GM19395 (cell line): ENCODE results near the gene POLR2B.
"Not testable (repeated sequence)": the region's sequence is repeated elsewhere in the genome, so short reads cannot be mapped to it uniquely, and the experiment has no call there.

ENCODE experiments used
- ATAC-seq: cut with Tn5 transposase; IDR thresholded peaks from one replicate; pipeline ENCODE4 v1.9.1; 2021; ENCODE audit warnings: mild to moderate bottlenecking, moderate library complexity; ENCODE audit not compliant: unreplicated experiment

POLR2B gene

DNA sequence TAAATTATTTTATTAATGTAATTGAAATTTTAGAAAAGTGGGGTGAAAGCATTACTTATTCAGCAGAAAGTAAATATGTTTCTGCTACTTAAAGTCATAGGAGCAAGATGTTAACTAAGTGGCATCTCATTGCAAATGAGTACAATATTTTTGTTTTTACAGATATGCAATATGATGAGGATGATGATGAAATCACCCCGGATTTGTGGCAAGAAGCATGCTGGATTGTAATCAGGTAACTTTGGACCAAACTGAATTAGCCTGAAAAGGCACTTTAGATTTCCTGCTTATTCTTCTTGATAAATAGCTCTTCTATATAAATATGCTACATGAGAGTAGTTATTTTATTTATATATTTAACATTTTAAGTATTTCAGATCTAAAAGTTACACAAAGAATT, 7.5 kb downstream of the POLR2B start:
- ATAC-seq: no peak

DNA sequence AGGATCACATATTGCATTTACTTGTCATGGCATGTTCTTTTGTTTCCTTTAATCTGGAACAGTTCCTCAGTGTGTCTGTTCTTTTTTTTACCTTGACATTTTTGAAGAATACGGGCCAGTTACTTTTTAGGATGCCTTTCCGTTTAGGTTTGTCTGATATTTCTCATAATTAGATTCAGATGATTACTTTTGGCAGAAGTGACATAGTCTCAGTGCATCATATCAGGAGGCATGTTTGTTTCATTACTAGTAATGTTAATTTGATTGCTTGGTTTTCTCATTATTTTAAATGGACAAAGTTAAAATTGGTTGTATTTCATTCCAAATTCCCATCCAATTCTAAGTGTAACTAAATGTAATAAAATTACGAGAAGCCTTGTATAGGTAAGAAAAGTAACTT, 8.3 kb downstream of the POLR2B start:
- no peak for ATAC-seq

DNA sequence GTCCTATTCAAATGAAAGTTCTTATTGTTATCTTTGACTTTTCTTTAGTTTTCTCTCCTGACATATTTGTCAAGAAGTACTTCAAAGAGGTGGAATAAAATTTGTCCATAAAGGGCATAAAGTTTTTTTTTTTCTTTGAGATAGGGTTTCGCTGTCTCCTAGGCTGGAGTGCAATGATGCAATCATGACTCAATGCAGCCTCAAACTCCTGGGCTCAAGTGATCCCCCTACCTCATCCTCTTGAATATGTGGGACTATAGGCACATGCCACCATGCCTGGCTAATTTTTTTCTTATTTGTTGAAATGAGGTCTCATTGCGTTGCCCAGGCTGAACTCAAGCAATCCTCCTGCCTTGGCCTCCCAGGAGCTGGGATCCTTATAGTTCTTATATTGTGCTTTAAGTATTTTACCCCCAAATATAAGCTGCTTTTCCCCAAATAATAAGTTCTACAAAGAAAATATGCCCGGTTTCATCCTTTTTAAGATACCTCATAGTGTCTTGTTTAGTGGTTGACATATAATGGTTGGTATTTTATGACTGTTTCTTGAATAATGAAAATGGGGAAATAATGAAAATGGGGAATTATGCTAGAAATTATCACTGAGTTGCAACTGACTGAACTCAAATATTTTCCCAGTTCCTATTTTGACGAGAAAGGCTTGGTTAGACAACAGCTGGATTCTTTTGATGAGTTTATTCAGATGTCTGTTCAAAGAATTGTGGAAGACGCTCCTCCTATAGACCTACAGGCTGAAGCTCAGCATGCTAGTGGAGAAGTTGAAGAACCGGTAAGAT, 11.6 kb downstream of the POLR2B start:
- no peak for ATAC-seq

DNA sequence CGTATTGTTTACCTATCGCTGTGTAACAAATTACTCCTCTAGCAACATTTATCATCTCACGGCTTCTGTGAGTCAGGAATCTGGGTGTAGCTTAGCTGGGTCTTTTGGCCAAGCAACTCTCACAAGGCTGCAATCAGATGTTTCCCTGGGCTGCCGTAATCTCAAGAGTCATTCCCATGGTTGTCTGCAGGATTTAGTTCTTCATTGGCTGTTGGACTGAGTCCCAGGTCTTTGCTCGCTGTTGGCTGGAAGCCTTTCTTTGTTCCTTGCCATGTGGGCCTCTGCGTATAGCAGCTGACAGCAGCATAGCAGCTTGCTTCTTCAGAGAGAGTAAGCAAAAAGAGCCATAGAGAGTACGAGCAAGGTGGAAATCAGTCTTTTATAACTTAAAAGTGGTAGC, 16.8 kb downstream of the POLR2B start:
- ATAC-seq: no peak

DNA sequence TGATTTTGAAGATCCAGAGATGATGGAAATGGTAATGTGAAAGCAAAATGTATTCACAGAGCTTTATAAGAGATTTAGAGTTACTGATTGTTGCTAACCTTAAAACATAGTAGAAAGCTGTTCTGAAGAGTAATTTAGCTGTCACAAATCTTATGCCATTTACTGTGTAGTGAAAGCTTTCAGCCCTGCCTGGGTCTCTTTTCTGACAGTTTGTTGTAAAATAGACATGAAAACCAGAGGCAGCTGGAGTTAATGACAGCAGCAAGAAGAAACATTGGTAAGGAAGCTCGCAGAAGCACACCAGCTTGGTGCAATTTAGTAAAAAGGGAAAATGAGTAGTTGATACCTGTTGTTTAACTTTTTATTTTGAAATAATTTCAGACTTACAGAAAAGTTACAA, 21.1 kb downstream of the POLR2B start:
- no peak for ATAC-seq

DNA sequence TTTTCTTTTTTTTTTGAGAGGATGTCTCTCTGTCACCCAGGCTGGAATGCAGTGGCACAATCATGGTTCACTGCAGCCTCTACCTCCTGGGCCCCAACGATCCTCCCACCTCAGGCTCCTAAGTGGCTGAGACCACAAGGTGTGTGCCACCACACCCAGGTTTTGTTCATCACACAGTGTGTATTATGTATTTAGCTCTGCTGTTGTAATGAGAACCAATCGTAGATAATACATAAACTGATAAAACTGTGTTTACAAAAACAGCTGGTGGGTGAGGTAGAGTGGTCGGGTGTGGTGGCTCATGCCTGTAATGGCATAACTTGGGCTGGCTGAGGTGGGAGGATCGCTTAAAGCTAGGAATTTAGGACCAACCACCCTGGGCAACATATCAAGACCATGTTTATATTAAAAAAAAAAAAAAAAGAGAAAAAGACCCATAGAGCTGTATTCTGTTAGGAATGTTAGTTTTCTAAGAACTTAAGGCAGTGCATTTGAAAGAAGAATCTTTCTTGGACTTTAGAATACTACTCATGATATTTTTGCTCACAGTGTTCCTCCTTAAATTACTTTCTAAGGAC, 34.9 kb downstream of the POLR2B start:
- ATAC-seq: no peak

DNA sequence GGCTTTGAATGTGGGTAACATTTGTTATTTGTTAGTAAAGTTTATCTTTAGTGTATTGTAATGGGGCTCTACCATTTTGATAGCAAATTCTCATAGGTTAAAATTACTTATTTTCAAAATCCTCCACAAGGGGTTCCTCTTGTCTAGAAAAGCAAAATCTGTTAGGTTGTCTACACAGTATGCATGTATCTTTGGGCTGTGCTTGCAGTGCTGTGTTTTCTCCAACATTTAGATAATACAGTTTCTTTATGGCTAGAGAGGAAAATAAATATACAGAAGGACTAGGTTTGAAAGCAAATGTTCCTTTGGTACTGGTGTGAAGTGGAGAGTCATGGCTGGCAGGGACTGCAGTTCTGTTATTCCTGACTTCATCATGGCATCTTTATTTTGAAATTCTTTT, 40.3 kb downstream of the POLR2B start:
- ATAC-seq: no peak

DNA sequence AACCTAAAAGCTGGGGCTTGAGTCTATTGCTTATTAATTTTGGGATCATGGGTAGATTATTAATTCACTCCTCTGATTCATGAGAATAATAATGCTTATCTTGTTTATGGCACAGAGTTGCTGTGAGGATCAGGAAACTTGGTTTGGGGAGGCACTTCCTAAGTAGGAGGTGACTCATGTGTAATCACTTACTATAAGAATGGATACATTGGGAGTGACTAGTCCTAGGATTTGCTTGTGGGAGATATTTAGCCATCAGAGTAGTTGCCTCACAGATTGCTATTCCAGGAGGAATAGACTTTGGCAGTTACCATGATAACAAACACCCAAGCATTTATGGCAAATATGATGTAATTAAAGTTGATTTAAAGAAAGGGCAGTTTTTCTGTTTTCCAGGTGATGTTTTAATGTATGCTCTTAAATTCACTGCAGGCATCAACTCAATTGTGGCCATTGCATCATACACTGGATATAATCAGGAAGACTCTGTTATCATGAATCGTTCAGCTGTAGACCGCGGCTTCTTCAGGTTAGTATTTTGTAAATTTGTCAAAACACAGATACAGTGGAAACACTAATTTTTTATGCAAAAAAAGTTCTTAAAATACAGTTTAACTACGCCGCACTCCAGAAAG, 41.9 kb downstream of the POLR2B start:
- ATAC-seq: no peak

DNA sequence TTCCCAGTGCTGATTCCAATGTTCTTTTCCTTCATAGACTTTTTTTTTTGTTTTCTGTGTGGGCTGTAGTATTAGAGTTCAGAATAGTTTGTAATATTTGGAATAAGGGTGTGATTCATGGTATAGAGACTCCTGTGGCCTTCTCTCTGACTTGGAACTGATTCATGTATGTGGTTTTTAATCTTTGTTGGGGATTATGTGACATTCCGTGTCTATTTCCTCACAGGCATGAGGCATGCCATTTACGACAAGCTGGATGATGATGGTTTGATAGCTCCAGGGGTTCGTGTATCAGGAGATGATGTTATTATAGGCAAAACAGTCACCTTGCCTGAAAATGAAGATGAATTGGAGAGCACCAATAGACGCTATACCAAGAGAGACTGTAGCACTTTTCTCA, 44.4 kb downstream of the POLR2B start:
- no peak for ATAC-seq

DNA sequence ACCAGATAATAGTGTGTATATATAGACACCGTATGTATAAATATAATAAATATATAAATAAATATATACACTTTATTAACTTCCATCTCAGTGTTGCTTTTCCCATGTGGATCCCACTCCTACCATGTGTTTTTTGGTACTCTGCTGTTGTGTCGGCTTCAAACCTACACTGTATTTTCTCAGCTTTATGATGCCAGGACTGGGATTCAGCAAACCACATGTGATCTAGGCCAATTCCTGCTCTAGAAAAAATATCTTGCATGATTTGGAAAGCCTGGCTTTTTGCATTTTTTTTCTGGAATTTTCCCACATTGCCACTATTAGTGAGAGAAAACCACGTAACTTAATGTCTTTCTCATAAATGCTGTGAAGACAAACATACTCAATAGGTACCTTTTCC, 55.8 kb downstream of the POLR2B start:
- no peak for ATAC-seq

DNA sequence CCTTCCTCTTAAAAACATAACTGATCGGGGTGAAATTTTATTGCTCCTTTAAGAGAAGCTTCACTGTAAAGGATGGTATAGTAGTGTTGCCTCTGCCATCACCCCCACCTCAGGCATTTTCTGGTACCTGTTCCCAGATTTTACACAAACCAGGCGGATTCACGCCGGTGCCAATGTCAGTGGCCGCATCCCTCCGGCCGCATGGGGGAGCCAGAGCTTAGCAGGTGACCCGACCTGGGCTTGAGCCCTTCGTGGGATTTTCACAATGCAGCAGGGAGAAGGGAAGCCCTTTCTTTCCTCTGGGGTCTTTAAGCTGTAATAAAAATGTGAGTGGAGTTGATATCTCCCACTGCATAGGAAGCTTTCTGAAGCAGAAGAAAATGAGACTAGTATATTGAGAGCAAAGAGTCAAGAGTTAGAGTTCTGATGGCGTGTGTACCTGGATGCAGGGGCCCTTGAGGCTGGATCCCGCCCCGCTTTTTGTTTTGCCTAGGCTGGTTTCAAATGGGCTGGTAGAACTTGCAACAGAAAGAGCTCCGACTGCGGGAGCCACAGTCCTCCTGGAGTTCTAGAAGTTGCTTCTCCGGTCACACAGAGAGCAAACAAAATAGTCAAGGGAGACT, 59.4 kb downstream of the POLR2B start:
- peak; percentile 56 for ATAC-seq

DNA sequence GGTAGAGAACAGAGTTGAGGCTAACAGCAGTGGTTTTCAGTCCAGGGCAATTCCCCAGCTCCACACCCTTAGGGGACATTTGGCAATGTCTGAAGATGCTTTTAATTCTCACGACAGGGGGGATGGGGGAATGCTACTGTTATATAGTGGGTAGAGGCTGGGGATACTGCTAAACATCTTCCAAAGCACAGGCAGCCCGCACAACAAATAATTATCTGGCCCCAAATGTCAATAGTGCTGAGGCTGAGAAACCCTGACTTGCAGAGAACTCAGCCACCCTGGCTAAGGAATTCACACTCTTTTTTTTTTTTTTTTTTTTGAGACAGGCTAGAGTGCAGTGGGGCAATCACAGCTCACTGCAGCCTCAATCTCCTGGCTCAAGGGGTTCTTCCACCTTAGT, 60.6 kb downstream of the POLR2B start:
- no peak for ATAC-seq

DNA sequence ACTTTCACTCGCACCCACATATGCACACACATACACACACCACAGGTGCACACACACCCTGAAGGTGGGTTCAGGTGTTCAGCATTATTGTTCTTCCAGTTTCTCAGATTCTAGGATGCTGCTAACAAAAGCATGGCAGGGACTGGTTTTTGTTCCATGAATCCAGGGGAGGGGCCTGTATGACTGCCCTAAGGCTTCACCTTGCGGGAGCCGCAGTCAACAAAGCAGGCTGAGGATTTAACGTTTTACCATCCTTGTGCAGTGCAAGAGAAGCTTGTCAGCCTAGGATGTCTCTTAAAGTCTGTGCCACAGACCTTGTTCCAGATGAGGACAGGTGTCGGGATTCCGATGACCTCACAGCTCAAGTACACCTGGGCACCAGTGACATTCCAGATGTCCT, 61.8 kb downstream of the POLR2B start:
- no peak for ATAC-seq

DNA sequence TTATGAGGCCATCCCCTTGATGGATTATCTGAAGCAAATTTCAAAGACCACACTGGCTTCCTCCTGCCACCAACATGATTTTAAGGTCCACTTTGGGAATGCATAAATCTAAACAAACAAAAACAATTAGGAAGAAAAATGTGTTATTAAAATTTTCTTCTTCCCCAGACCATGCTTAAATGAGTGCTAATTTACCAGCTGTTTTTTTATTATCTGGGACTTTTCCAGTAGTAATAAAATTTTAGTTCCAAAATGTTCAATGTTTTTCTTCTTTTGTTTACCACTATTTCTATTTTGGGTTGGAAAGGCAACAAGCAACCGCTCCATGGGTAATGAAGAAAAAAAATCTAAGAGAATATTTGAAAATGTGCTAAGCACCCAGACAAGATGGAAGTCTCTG, 62.3 kb downstream of the POLR2B start:
- ATAC-seq: no peak

DNA sequence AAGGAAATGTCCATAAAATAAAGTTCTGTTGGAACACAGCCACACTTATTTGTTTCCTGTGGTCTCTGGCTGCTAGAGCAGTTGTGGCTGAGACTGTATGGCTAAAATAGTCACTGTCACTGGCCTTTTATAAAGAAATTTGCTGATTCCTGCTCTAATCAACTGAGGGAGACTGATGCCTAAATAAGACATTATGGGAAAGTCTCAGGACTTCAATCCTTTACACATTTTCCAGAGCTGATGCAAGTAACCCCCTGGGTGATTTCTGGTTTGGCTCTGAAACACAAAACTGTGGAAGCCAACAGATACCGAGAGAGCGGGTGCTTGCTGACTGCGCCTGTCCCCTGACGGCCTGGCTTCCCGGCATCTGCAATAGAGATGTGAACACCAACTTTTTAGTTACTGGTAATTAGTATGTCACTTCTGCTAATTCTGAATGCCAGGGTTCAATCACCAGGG, 64.0 kb downstream of the POLR2B start:
- no peak for ATAC-seq

DNA sequence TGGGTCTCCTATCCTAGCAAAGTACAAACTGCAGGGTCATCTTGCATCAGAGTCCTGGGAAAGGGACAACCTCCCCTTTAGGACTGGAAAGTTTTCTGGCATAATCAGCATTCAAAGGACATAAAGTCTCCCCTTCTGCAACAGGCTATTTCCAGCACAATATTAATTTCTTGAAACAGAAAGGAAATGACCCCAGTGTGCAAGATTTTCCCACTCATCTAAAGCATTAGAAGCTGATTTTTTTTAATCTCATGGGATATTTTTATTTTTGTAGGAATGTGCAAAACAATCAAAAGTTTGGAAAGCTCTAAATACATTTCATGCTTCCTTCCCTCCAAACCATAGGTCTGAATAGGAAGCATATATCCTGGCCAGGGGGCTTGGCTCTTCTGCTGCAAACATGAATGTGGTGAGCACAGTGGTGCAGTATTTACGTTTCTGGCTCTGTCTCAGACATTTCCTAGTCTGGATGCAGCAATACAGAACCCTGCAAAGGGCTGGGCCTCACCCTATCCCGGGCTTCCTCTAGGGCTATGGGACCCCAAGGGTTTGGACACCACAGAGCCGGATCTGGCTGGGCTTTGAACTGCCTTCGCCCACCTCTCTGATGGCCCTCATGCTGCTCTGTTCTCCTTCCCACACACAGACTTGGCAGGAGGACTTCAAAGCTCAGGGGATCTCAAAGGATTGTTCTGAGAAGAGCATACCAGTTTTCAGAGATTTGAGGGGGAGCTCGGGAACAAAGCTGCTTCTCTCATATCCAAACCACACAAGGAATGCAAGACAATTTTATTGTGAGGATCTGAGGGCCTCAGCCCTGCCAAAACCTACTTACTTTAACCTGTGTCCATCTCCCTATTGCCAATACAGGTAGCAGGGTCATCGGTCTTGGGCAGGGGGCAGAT, 64.9 kb downstream of the POLR2B start:
- no peak for ATAC-seq

DNA sequence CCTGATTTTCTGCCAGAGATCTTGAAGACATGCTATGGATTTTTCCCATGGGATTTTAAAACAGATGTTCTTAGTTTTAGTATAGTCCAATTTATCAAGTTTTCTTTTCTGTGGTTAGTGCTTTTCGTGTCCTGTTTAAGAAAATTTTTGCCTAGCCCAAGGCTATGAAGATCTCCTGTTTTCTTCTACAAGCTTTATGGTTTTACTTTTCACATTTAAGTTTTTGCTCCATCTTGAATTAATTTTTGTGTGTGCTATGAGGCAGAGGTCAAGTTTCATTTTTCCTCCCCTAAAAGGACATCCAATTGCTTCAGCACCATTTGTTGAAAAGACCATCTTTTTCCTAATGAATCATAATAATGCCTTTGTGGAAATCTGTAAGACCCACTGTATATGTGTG, 65.6 kb downstream of the POLR2B start:
- no peak for ATAC-seq

DNA sequence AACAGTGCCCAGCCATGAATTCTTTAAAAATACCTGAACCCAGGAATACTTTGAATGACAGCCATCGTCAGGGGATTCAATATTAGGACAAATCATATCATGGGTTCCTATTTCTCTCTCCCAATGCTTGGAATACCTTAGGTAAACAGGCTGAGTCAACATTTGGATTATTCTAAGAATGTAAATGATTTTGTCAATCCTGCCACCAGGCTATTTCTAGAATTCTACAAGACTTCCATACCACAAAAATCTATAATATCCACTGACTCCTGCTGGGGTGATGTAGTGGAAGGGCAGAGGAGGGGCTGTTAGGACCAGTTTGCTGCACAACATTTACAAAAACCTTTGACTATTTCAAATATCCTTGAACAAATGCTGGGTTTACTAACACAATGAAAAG, 66.3 kb downstream of the POLR2B start:
- no peak for ATAC-seq

DNA sequence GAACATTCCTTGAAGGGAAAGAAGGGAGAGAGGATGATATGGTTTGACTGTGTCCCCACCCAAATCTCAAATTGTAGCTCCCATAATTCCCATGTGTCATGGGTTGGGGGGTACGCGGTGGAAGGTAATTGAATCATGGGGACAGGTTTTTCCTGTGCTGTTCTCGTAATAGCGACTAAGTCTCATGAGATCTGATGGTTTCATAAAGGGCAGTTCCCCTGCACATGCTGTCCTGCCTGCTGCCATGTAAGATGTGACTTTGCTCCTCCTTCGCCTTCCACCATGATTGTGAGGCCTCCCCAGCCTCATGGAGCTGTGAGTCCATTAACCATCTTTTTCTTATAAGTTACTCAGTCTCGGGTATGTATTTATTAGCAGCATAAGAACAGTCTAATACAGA, 68.3 kb downstream of the POLR2B start:
- ATAC-seq: not testable (repeated sequence)

DNA sequence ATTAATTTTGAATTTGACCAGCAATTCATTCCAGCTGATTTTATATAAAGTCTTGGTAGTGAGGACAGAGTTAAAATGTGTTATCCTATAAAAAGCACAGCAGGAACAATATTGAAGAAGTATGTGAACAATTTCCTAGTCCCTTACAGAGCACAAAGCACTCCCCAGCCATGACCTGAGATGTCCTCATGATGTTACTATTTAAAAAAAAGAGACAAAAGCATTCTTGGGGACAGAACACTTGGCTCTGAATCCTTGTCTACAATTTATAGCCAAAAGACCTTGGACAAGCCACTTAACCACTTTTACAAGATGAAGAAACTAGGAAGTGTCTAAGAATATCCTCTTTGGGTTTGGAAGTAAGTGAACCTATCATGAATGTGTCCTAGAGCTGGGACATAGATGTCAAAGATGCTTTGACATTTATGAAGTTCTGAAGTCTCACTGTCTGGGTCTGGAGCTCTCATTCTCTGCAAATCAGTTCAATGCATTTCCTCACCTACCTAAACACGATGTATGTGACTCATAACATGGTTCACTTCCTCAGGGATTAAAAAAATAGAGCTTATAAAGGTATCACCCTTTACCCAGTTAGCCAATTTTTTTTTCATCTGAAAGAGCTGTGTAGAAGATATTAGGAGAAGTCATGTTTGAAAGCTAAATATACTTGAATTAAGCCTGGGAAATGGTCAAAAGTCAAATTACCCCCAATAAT, 70.1 kb downstream of the POLR2B start:
- no peak for ATAC-seq
